ENCODE measurements around the gene ATP2A3.

- TF ChIP-seq GATA2 (IDR thresholded peaks at IDR 0.05; ENCODE audit: low read depth, low read length) (no peak), GATA3 (IDR thresholded peaks at IDR 0.05; ENCODE audit: low read depth, low read length) (no peak)
Observed at GRCh38 chr17:3935140-3935542, 29.1 kb downstream of the ATP2A3 start.
